ENCODE data around the gene SULT1C3.

SULT1C3 gene

DNA sequence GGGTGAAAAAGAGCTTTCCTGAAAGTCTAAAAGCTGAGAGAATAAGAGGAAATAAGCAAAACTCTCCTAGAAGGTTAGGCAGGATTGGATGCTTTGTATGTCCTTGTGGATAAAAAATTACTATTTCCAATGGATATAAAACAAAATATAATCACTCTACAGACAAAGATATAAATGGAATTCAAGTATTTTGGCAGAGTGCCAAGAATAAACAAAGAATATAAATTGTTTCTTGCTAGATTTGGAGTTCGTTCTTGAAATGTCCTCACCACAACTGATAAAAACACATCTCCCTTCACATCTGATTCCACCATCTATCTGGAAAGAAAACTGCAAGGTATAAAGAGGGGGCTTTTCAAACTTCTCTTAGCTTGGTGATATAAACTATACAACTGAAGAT is 13.3 kb downstream of the SULT1C3 start:
- H3K9ac ChIP-seq (ENCODE audit: low read depth, low read length) = no peak overlapping the region
- H3K4me1 ChIP-seq (ENCODE audit: control insufficient read depth, insufficient read depth, low read length) = peaks cover 4% of the 10 kb centered on the region
- H3K9me3 ChIP-seq (replicated peaks; ENCODE audit: low read length) = no peaks in the 10 kb centered on the region
- peaks cover 3% of the 10 kb centered on the region for H3K27me3 ChIP-seq (ENCODE audit: control insufficient read depth, insufficient read depth, low read length)
- no peak overlapping the region for H3K4me3 ChIP-seq (ENCODE audit: low read length)
- H3K36me3 ChIP-seq (ENCODE audit: insufficient read depth, low read length) = no peaks in the 10 kb centered on the region
- no peak overlapping the region for H3K4me2 ChIP-seq (ENCODE audit: low read length)

DNA sequence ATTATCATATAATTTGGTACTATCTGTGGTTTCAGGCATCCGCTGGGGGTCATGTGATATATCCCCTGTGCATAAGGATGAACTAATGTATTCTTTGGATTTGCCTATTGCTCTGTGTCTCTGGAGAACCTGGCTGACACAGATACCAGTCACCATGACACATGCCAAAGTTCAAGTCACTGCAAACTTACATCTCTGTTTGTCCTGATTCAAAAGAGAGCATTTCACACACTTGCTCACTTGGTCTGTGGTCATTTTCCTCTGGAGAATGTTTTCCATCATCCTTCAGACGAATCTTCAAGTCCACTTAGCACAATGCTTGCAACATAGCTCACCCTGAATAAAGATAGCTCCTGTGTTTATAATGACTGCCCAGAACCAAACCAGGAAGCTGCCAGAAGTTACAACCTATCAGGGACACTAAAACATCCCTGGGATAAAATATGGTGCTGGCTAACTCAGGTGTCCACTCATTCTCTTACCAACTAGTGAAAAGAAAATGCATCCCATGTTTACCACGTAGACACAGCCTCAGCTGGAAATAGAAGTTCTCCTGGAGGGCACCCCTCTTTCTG is 18.1 kb downstream of the SULT1C3 start:
- Histone ChIP-seq H3K9ac (ENCODE audit: low read depth, low read length) (no peak overlapping the region), H3K9me3 (replicated peaks; ENCODE audit: low read length) (no peaks in the 10 kb centered on the region), H3K4me1 (ENCODE audit: control insufficient read depth, insufficient read depth, low read length) (peaks cover 5% of the 10 kb centered on the region), H3K36me3 (ENCODE audit: insufficient read depth, low read length) (no peaks in the 10 kb centered on the region), H3K4me2 (ENCODE audit: low read length) (no peak overlapping the region), H3K27me3 (ENCODE audit: control insufficient read depth, insufficient read depth, low read length) (peaks cover 3% of the 10 kb centered on the region), H3K4me3 (ENCODE audit: low read length) (no peak overlapping the region)

DNA sequence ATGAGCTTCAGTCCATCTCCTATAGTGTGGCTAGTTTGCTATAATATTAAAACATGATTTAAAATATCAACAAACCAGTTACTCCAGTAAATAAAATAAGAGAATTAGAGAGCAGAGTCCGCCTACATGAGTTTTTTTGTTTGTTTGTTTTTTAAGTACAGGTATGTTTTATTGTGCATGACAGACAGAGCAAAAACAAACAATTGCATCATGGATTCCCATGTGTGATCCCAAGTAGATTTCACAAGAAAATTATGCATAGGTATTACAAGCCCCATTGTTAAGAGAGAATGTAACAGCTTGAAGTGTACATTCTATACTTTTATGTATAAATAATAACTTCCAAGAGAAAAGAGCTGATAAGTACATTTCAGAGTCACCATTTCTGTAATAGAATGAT is 21.0 kb downstream of the SULT1C3 start:
- H3K4me1 ChIP-seq (ENCODE audit: control insufficient read depth, insufficient read depth, low read length) = peaks cover 5% of the 10 kb centered on the region
- H3K9me3 ChIP-seq (replicated peaks; ENCODE audit: low read length) = no peaks in the 10 kb centered on the region
- H3K36me3 ChIP-seq (ENCODE audit: insufficient read depth, low read length) = no peaks in the 10 kb centered on the region
- no peak overlapping the region for H3K4me2 ChIP-seq (ENCODE audit: low read length)
- H3K9ac ChIP-seq (ENCODE audit: low read depth, low read length) = no peak overlapping the region
- peaks cover 3% of the 10 kb centered on the region for H3K27me3 ChIP-seq (ENCODE audit: control insufficient read depth, insufficient read depth, low read length)
- no peak overlapping the region for H3K4me3 ChIP-seq (ENCODE audit: low read length)

DNA sequence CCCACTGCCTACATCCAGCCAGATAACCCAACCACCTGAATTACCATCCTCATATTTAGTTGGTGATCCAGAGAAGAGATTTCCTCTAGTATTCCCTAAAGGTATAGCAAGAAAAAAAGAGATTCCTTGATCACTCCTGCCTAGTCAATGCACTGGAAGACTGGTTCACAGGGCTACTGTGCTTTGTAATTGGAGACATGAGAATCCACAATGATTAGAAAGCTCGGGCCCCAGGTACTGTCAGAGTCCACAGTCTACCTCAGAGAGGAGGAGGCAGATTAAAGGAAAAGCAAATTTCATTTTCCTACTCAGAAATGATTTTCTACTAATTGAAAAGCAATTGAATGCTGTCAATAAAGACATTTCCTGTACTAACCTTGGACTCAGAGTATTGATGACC is 22.3 kb downstream of the SULT1C3 start:
- peaks cover 6% of the 10 kb centered on the region for H3K4me1 ChIP-seq (ENCODE audit: control insufficient read depth, insufficient read depth, low read length)
- no peak overlapping the region for H3K4me3 ChIP-seq (ENCODE audit: low read length)
- no peak overlapping the region for H3K4me2 ChIP-seq (ENCODE audit: low read length)
- peaks cover 7% of the 10 kb centered on the region for H3K27me3 ChIP-seq (ENCODE audit: control insufficient read depth, insufficient read depth, low read length)
- no peaks in the 10 kb centered on the region for H3K36me3 ChIP-seq (ENCODE audit: insufficient read depth, low read length)
- H3K9me3 ChIP-seq (replicated peaks; ENCODE audit: low read length) = no peaks in the 10 kb centered on the region
- no peak overlapping the region for H3K9ac ChIP-seq (ENCODE audit: low read depth, low read length)

DNA sequence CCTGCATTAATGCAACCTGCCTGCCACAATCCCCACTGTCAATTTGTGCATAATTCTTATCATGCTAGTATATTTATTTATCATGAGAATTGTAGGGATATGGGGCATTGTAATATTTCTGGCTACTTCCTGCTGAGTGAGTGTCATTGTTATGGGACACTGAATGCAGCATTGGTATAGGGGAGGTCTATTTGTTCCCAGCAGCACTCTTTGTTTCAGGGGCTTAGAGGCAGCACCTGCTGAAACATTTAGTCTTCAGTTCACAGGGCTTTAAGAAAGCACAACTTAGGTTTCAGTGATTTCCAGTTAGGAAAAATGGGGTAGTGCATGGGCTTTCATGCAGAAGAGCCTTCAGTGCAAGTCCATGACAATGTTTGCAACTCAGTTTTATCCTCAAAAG is 23.6 kb downstream of the SULT1C3 start:
- Histone ChIP-seq H3K9ac (ENCODE audit: low read depth, low read length) (no peak overlapping the region), H3K4me3 (ENCODE audit: low read length) (no peak overlapping the region), H3K9me3 (replicated peaks; ENCODE audit: low read length) (no peaks in the 10 kb centered on the region), H3K4me2 (ENCODE audit: low read length) (no peak overlapping the region), H3K36me3 (ENCODE audit: insufficient read depth, low read length) (no peaks in the 10 kb centered on the region), H3K27me3 (ENCODE audit: control insufficient read depth, insufficient read depth, low read length) (peaks cover 7% of the 10 kb centered on the region), H3K4me1 (ENCODE audit: control insufficient read depth, insufficient read depth, low read length) (peaks cover 15% of the 10 kb centered on the region)

DNA sequence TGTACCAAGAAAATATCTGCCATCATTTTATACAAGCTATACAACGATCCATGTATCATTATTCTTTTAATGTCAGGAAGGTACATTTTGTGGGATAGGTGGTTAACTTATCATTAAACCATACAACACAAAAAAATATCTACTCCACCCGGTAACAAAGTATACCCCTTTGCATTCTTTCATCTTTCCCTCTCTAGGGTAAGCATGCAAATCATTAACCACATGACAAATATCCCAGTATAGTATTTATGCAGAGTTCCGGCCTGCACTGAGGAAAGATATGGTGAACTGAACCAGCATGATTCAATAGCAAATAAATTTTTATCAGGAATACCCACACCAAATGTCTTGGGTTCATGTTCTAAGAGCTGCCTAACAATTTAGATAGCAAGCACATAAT is 26.4 kb downstream of the SULT1C3 start:
- no peaks in the 10 kb centered on the region for H3K36me3 ChIP-seq (ENCODE audit: insufficient read depth, low read length)
- no peak overlapping the region for H3K4me3 ChIP-seq (ENCODE audit: low read length)
- H3K9me3 ChIP-seq (replicated peaks; ENCODE audit: low read length) = no peaks in the 10 kb centered on the region
- H3K27me3 ChIP-seq (ENCODE audit: control insufficient read depth, insufficient read depth, low read length) = peaks cover 7% of the 10 kb centered on the region
- H3K9ac ChIP-seq (ENCODE audit: low read depth, low read length) = no peak overlapping the region
- H3K4me1 ChIP-seq (ENCODE audit: control insufficient read depth, insufficient read depth, low read length) = peaks cover 19% of the 10 kb centered on the region
- no peak overlapping the region for H3K4me2 ChIP-seq (ENCODE audit: low read length)

DNA sequence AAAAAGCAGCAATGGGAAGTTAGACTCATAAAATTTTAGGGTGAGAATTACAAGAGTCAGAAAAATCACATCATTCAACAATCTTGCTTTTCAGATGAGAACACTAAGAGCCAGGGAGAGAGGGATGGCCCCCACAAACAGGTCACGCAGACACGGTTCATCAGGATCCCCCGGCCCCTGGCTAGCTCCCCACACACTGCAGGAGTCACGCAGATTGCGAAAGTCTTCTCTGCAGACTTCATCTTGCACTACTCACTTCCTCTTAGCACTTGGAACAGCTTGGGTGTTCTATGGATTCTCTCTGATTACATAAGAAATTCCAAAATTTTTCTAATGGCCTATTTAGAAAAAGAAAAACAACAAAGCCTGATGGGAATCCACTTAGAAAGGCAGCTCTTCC is 27.3 kb downstream of the SULT1C3 start:
- H3K9ac ChIP-seq (ENCODE audit: low read depth, low read length) = no peak overlapping the region
- no peak overlapping the region for H3K4me3 ChIP-seq (ENCODE audit: low read length)
- H3K4me1 ChIP-seq (ENCODE audit: control insufficient read depth, insufficient read depth, low read length) = peaks cover 20% of the 10 kb centered on the region
- peaks cover 7% of the 10 kb centered on the region for H3K27me3 ChIP-seq (ENCODE audit: control insufficient read depth, insufficient read depth, low read length)
- no peaks in the 10 kb centered on the region for H3K9me3 ChIP-seq (replicated peaks; ENCODE audit: low read length)
- no peaks in the 10 kb centered on the region for H3K36me3 ChIP-seq (ENCODE audit: insufficient read depth, low read length)
- H3K4me2 ChIP-seq (ENCODE audit: low read length) = peak overlapping the region; percentile 8

DNA sequence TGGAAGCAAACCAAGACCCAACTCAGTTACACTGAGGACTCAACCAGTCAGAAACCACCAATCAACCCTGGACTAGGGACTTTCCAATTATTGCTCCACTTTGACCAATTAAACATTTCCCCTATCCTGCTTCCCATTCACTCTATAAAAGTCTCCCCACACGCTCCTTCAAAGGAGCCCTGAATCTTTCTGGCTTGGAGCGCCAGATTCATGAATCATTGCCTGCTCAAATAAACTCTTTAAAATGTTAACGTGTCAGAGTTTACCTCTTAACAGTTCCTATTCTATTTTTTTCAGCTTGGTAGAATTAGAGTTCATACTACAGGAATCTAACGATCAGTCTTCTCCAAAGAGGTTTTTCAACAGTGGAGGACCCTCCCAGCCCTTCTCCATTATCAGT is 28.2 kb downstream of the SULT1C3 start:
- Histone ChIP-seq H3K36me3 (ENCODE audit: insufficient read depth, low read length) (no peaks in the 10 kb centered on the region), H3K27me3 (ENCODE audit: control insufficient read depth, insufficient read depth, low read length) (peaks cover 7% of the 10 kb centered on the region), H3K9me3 (replicated peaks; ENCODE audit: low read length) (no peaks in the 10 kb centered on the region), H3K4me3 (ENCODE audit: low read length) (no peak overlapping the region), H3K4me1 (ENCODE audit: control insufficient read depth, insufficient read depth, low read length) (peaks cover 25% of the 10 kb centered on the region), H3K9ac (ENCODE audit: low read depth, low read length) (no peak overlapping the region), H3K4me2 (ENCODE audit: low read length) (no peak overlapping the region)

DNA sequence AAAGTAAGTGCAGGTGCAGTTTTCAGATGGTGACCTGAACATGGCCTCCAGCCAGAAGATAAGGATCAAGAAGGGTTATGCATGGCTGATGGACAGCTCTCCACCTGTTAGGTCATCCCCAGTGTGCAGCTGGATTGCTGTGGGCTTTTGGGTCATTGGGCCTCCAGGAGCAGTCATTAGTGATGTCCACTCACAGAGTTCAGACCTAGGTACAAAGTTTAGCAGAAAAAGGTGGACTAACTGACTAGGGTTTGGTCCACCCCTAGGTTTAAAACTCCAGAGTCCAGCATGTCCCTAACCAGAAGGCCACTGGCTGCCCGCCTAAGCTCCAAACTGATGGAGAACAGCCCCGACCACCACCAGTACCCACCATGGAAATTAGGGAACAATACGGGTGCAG is 30.6 kb downstream of the SULT1C3 start:
- Histone ChIP-seq H3K9ac (ENCODE audit: low read depth, low read length) (no peak overlapping the region), H3K4me1 (ENCODE audit: control insufficient read depth, insufficient read depth, low read length) (peaks cover 25% of the 10 kb centered on the region), H3K4me2 (ENCODE audit: low read length) (no peak overlapping the region), H3K9me3 (replicated peaks; ENCODE audit: low read length) (no peaks in the 10 kb centered on the region), H3K36me3 (ENCODE audit: insufficient read depth, low read length) (no peaks in the 10 kb centered on the region), H3K27me3 (ENCODE audit: control insufficient read depth, insufficient read depth, low read length) (peaks cover 7% of the 10 kb centered on the region), H3K4me3 (ENCODE audit: low read length) (no peak overlapping the region)

DNA sequence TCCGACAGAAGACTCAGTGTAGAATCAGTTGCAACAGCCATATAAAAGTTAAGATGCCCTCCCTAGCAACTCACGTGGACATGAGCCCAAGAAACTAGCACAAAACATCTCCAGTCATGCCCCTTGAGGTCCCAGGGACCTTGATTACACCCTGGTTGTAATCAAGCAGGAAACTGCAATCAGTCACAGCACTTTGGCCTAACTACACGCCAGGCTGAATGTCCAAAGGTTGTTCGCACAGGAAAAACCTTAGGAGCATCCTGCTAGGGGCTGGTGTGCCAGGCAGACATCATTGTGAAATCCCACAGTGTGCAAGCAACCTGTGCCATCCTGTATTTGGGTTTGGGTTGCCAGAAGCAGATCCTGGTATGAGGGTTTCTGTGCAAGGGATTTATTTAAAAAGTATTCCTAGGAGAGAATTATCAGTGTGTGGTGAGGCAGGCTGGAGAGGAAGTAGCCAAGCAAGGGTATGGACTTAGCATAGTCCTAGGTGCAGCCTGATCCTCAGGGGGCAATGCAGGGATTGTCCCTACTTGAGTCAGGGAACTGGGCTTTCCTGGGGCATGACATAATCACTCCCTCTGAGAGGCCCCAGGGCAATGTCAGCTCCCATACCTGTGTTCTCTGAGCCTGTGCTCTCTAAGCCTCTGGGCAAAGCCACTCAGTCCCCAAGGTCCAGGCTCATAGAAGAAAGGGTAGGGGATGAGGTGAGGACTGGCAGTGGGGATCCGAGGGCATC is 31.2 kb downstream of the SULT1C3 start:
- Histone ChIP-seq H3K9ac (ENCODE audit: low read depth, low read length) (no peak overlapping the region), H3K4me2 (ENCODE audit: low read length) (no peak overlapping the region), H3K4me3 (ENCODE audit: low read length) (no peak overlapping the region), H3K36me3 (ENCODE audit: insufficient read depth, low read length) (no peaks in the 10 kb centered on the region), H3K9me3 (replicated peaks; ENCODE audit: low read length) (no peaks in the 10 kb centered on the region), H3K27me3 (ENCODE audit: control insufficient read depth, insufficient read depth, low read length) (peaks cover 3% of the 10 kb centered on the region), H3K4me1 (ENCODE audit: control insufficient read depth, insufficient read depth, low read length) (peaks cover 25% of the 10 kb centered on the region)

DNA sequence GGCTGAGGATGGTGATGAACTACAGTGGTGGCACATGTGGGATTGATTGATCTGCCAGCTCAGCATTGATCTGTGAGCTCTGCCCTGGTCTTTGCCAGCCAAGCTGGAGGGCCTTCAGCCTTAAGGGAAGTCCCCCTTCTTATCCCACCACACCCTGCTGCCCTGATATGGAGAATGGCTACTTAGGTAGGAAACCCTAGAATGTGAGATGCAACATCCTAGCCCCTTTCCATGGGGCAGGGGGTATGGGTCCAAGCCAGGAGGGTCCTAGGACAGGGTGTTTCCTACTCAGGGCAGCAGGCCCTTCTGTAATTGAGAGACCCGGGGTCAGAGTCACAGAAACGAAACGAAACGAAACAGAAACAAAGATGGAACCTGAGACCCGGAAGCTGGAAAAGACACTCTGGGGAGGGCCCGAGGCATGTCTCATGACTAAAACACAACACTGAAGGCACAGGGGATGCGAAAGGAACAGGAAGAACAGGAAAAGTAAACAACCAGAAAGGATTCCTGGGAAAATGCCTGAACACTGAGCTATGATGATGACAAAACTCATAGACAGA is 32.0 kb downstream of the SULT1C3 start:
- peaks cover 25% of the 10 kb centered on the region for H3K4me1 ChIP-seq (ENCODE audit: control insufficient read depth, insufficient read depth, low read length)
- peak overlapping the region; percentile 60 for H3K9ac ChIP-seq (ENCODE audit: low read depth, low read length)
- H3K4me3 ChIP-seq (ENCODE audit: low read length) = peak overlapping the region; percentile 64
- no peaks in the 10 kb centered on the region for H3K36me3 ChIP-seq (ENCODE audit: insufficient read depth, low read length)
- no peaks in the 10 kb centered on the region for H3K27me3 ChIP-seq (ENCODE audit: control insufficient read depth, insufficient read depth, low read length)
- H3K9me3 ChIP-seq (replicated peaks; ENCODE audit: low read length) = no peaks in the 10 kb centered on the region
- H3K4me2 ChIP-seq (ENCODE audit: low read length) = peak overlapping the region; percentile 72

DNA sequence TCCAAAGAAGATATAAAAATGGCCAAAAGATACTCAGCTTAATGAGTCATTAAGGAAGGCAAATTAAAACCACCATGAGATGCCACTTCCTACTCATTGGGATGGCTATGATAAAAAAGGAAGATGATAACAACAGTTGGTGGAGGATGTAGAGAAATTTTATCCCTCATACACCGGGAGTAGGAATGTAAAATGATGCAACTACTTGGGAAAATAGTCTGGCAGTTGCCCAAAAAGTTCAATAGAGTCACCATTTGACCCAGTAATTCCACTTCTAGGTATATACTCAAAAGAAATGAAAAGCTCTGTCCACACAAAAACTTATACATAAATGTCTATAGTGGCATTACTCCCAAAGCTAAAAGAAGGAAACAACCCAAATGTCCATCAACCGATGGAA is 38.9 kb downstream of the SULT1C3 start:
- Histone ChIP-seq H3K27me3 (ENCODE audit: control insufficient read depth, insufficient read depth, low read length) (peaks cover 10% of the 10 kb centered on the region), H3K36me3 (ENCODE audit: insufficient read depth, low read length) (no peaks in the 10 kb centered on the region), H3K4me3 (ENCODE audit: low read length) (no peak overlapping the region), H3K9ac (ENCODE audit: low read depth, low read length) (no peak overlapping the region), H3K4me1 (ENCODE audit: control insufficient read depth, insufficient read depth, low read length) (no peaks in the 10 kb centered on the region), H3K4me2 (ENCODE audit: low read length) (no peak overlapping the region), H3K9me3 (replicated peaks; ENCODE audit: low read length) (no peaks in the 10 kb centered on the region)

Measured in skeletal muscle satellite cell (primary cell).